Fibroblast of villous mesenchyme (primary cell): ENCODE data around the gene KMT5C. TPM values are rescaled to one million over a fixed set of nuclear protein-coding genes. Genes with fewer than 3 reads are reported as not detected.

Experiments used
- DNase-seq: peaks from one replicate; pipeline ENCODE4 v3.0.0-alpha.2; 2010; ENCODE audit warnings: low read depth
- H3K4me3 ChIP-seq: 2 replicates; pipeline ENCODE4 v1.5.1; 2011; ENCODE audit warnings: low read depth, mild to moderate bottlenecking, low read length
- CTCF ChIP-seq: IDR thresholded peaks from 2 replicates; pipeline ENCODE4 v1.5.1; 2012; ENCODE audit warnings: low read depth, mild to moderate bottlenecking, low read length; ENCODE audit not compliant: insufficient read depth
- total RNA-seq: library from RNA; depleted of rRNA; stranded (reverse); fragments of >200 nt; gene quantifications from 2 replicates; pipeline ENCODE4 v1.2.3, GENCODE V29; 2012

Gene KMT5C
- total RNA-seq, 1 donor: 6.9 TPM

GRCh38 chr19:55373993-55374757 lies 34.5 kb downstream of the KMT5C start:
- TF ChIP-seq CTCF: no peak
- peak; percentile 81 for DNase-seq
- H3K4me3 ChIP-seq: no peak overlapping the region

- DNase-seq: no peak
- no peak within 1 kb of the TSS for H3K4me3 ChIP-seq
- TF ChIP-seq CTCF: no peak
These were observed 36.7 kb downstream of the KMT5C start, which contains the start of gene TMEM190 for GRCh38 chr19:55376241-55376933. Gene TMEM190 (plus strand): TSS chr19:55376826. CDS start chr19:55376854, 28 bp downstream.

- DNase-seq: no peak
- no peak for TF ChIP-seq CTCF
- H3K4me3 ChIP-seq: no peak overlapping the region
These were observed 37.9 kb downstream of the KMT5C start for GRCh38 chr19:55377356-55378131.

DNA sequence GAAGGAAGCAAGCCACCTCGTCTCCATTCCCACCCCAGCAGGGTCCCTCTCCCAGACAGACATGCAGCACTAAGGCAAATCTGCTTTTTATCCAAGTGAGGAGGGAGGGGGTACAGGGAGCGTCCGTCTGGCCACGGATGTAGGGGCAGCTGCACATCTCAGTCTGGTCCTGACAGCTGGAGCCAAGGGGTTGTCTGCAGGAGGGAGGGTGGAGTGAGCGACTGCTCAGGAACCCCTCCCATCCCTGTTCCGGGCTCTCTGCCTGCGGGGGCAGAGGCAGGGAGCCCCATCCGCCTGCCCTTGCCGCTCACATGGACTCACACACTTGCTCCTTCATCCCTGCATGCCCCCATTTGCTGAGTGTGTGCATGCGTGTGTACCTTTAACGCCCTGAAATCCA lies 39.5 kb downstream of the KMT5C start:
- no peak for TF ChIP-seq CTCF
- no peak for DNase-seq
- H3K4me3 ChIP-seq: no peak overlapping the region

GRCh38 chr19:55382013-55382412 lies 42.3 kb downstream of the KMT5C start:
- no peak for TF ChIP-seq CTCF
- no peak overlapping the region for H3K4me3 ChIP-seq
- DNase-seq: no peak

DNA sequence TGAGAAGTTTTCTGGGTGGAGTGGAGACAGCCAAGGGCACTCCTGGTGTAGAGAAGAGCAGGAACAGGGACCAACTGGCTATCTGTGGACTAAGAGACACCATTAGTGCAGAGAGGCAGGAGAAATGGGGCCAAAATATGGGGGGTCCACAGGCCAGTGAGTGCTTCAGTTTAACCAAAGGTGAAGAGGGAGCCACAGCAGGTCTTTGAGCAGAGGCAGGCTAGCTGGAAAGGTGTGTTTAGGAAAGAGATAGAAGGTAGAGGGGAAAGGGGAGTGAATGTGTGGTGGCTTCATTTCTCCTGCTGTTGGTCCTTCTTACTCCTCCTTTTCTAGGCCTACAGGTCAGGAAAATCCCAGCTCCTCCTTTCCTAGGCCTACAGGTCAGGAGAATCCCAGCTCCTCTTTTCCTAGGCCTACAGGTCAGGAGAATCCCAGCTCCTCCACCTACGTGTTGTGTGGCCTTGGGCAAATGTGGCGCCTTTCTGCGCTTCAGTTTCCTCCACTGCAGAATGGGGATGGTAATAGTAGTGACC lies 42.9 kb downstream of the KMT5C start:
- DNase-seq: no peak
- no peak for TF ChIP-seq CTCF
- no peak overlapping the region for H3K4me3 ChIP-seq
